H1 (cell line): ENCODE data around the gene PTGIS. TPM values are rescaled to one million over a fixed set of nuclear protein-coding genes. Genes with fewer than 3 reads are reported as not detected.

Experiments used
- CTCF ChIA-PET: fragments of 300-600 bp; sonication (Branson Sonifier 250); formaldehyde crosslinking; loops from one replicate; lab custom pipeline; 2021; ENCODE audit not compliant: partially characterized antibody; lab: Charles Lee
- POLR2A ChIA-PET: fragments of 300-600 bp; sonication (Branson Sonifier 250); formaldehyde crosslinking; loops from one replicate; lab custom pipeline; 2021; ENCODE audit warnings: inconsistent platforms; ENCODE audit not compliant: partially characterized antibody; lab: Charles Lee
- DNase-seq, 2 experiments: peaks; one replicate each; pipeline versions ENCODE4 v3.0.0 to v3.0.0-alpha.2; 2010 to 2022; ENCODE audit warnings: low spot score in 2 of 2, low read depth in 1 of 2, mixed read lengths in 1 of 2
- FAIRE-seq: peaks from 2 replicates; lab custom pipeline; 2011; peaks lifted over from hg19 to GRCh38; lab: Jason Lieb, UNC
- H2AFZ ChIP-seq: 2 replicates; pipeline ENCODE4 v1.8.1; 2012; ENCODE audit warnings: low read length, inconsistent platforms
- H2AK5ac ChIP-seq: 2 replicates; pipeline ENCODE4 v1.6.1; 2013; ENCODE audit warnings: low read depth, low read length
- H2BK120ac ChIP-seq: replicated peaks from 2 replicates; pipeline ENCODE3; 2013; ENCODE audit warnings: low read depth, low read length, inconsistent platforms
- H2BK12ac ChIP-seq: 2 replicates; pipeline ENCODE4 v1.6.1; 2013; ENCODE audit warnings: low read depth, low read length
- H2BK15ac ChIP-seq: 2 replicates; pipeline ENCODE4 v1.6.1; 2013; ENCODE audit warnings: low read length
- H2BK20ac ChIP-seq: 2 replicates; pipeline ENCODE4 v1.6.1; 2013; ENCODE audit warnings: low read length
- H2BK5ac ChIP-seq: 2 replicates; pipeline ENCODE4 v1.6.1; 2013; ENCODE audit warnings: low read depth, low read length
- H3K14ac ChIP-seq: 2 replicates; pipeline ENCODE4 v1.6.1; 2013; ENCODE audit warnings: inconsistent platforms; ENCODE audit not compliant: insufficient read length
- H3K18ac ChIP-seq: 2 replicates; pipeline ENCODE4 v1.6.1; 2013; ENCODE audit warnings: low read length; ENCODE audit errors: extremely low read depth
- H3K23ac ChIP-seq: 2 replicates; pipeline ENCODE4 v1.6.1; 2013; ENCODE audit warnings: inconsistent platforms; ENCODE audit not compliant: insufficient read length
- H3K23me2 ChIP-seq: 2 replicates; pipeline ENCODE4 v1.6.1; 2013; ENCODE audit warnings: low read depth, low read length
- H3K27ac ChIP-seq: 2 replicates; pipeline ENCODE4 v1.6.1; 2011; ENCODE audit warnings: low read depth, low read length, inconsistent platforms
- H3K27me3 ChIP-seq, 4 experiments: replicated peaks in 1 of 4; 1 replicate in 1 of 4; 2 replicates in 3 of 4; pipeline versions ENCODE4 v1.6.1 to v1.8.1; 2011 to 2013; ENCODE audit warnings: low read length in 3 of 4, mild to moderate bottlenecking in 3 of 4, inconsistent platforms in 2 of 4, mixed read lengths in 2 of 4, moderate library complexity in 1 of 4; ENCODE audit not compliant: control insufficient read depth in 3 of 4, insufficient read depth in 3 of 4; ENCODE audit errors: extremely low read depth in 1 of 4
- H3K36me3 ChIP-seq, 4 experiments: 2 replicates each; pipeline versions ENCODE4 v1.6.1 to v1.8.1; 2011 to 2013; ENCODE audit warnings: mild to moderate bottlenecking in 4 of 4, low read length in 3 of 4, moderate library complexity in 2 of 4, control low read depth in 1 of 4, inconsistent platforms in 1 of 4; ENCODE audit not compliant: insufficient read depth in 4 of 4, control insufficient read depth in 2 of 4
- H3K4ac ChIP-seq: replicated peaks from 2 replicates; pipeline ENCODE3; 2013; ENCODE audit warnings: low read length, low read depth, mixed read lengths, inconsistent platforms; ENCODE audit not compliant: insufficient read length
- H3K4me1 ChIP-seq, 4 experiments: replicated peaks in 1 of 4; 1 replicate in 1 of 4; 2 replicates in 3 of 4; pipeline versions ENCODE4 v1.6.1 to v1.8.1; 2011 to 2013; ENCODE audit warnings: low read length in 3 of 4, inconsistent platforms in 2 of 4, mixed read lengths in 1 of 4; ENCODE audit not compliant: insufficient read depth in 4 of 4, control insufficient read depth in 3 of 4
- H3K4me2 ChIP-seq, 2 experiments: 2 replicates each; pipeline versions ENCODE4 v1.6.1 to v1.8.1; 2011 to 2013; ENCODE audit warnings: low read depth in 2 of 2, low read length in 2 of 2, control low read depth in 1 of 2, inconsistent platforms in 1 of 2, mild to moderate bottlenecking in 1 of 2; ENCODE audit not compliant: insufficient read depth in 1 of 2
- H3K4me3 ChIP-seq, 4 experiments: fragments of 200-600, 300-600 bp in 1 of 4; sonication (generic), shearing (Covaris generic), sonication (Bioruptor Twin) in 1 of 4; 2 replicates each; pipeline versions ENCODE4 v1.5.1 to v1.8.1; 2011 to 2016; ENCODE audit warnings: low read length in 4 of 4, low read depth in 3 of 4, control low read depth in 2 of 4, inconsistent platforms in 2 of 4, mild to moderate bottlenecking in 2 of 4, mixed read lengths in 1 of 4, moderate library complexity in 1 of 4; ENCODE audit not compliant: insufficient read depth in 2 of 4; ENCODE audit errors: extremely low read depth in 1 of 4
- H3K56ac ChIP-seq: replicated peaks from 2 replicates; pipeline ENCODE3; 2013; ENCODE audit warnings: low read depth, mild to moderate bottlenecking, mixed read lengths, low read length, inconsistent platforms; ENCODE audit not compliant: insufficient read length
- H3K79me1 ChIP-seq: 2 replicates; pipeline ENCODE4 v1.6.1; 2013; ENCODE audit warnings: low read depth, low read length, control low read depth
- H3K79me2 ChIP-seq, 2 experiments: 2 replicates each; pipeline versions ENCODE4 v1.6.1 to v1.8.1; 2012 to 2013; ENCODE audit warnings: low read length in 2 of 2, mild to moderate bottlenecking in 2 of 2, inconsistent platforms in 1 of 2; ENCODE audit not compliant: insufficient read depth in 2 of 2, control insufficient read depth in 1 of 2
- H3K9ac ChIP-seq, 4 experiments: replicated peaks in 1 of 4; 1 replicate in 1 of 4; 2 replicates in 3 of 4; pipeline versions ENCODE4 v1.6.1 to v1.8.1; 2011 to 2013; ENCODE audit warnings: low read depth in 3 of 4, low read length in 3 of 4, control low read depth in 2 of 4, mild to moderate bottlenecking in 2 of 4, moderate library complexity in 2 of 4, inconsistent platforms in 1 of 4; ENCODE audit errors: extremely low read depth in 1 of 4
- H3K9me3 ChIP-seq, 2 experiments: 2 replicates each; pipeline versions ENCODE4 v1.6.1 to v1.8.1; 2012 to 2013; ENCODE audit warnings: mild to moderate bottlenecking in 2 of 2, moderate library complexity in 2 of 2, control low read depth in 1 of 2, inconsistent platforms in 1 of 2, low read depth in 1 of 2, low read length in 1 of 2, mixed read lengths in 1 of 2; ENCODE audit not compliant: insufficient read depth in 2 of 2
- H4K20me1 ChIP-seq, 2 experiments: replicated peaks in 1 of 2; 2 replicates each; pipeline versions ENCODE3 to v1.8.1; 2011 to 2013; ENCODE audit warnings: inconsistent platforms in 2 of 2, low read length in 2 of 2, mild to moderate bottlenecking in 1 of 2; ENCODE audit not compliant: insufficient read depth in 2 of 2, control insufficient read depth in 1 of 2
- H4K5ac ChIP-seq: 2 replicates; pipeline ENCODE4 v1.6.1; 2013; ENCODE audit warnings: low read length, low read depth, mixed read lengths, inconsistent platforms; ENCODE audit not compliant: insufficient read length
- H4K8ac ChIP-seq: 2 replicates; pipeline ENCODE4 v1.8.0; 2013; ENCODE audit warnings: mild to moderate bottlenecking, moderate library complexity, low read length, inconsistent platforms; ENCODE audit not compliant: insufficient read depth; ENCODE audit errors: extremely low read depth
- H4K91ac ChIP-seq: replicated peaks from 2 replicates; pipeline ENCODE3; 2013; ENCODE audit warnings: low read length, mixed read lengths, inconsistent platforms; ENCODE audit not compliant: insufficient read length
- CEBPB ChIP-seq: IDR thresholded peaks from 2 replicates; pipeline ENCODE4 v1.6.1; 2012; ENCODE audit warnings: low read depth, low read length
- CHD1 ChIP-seq: IDR thresholded peaks from 2 replicates; pipeline ENCODE4 v1.6.1; 2012; ENCODE audit warnings: low read depth, low read length, improper control_type of control experiment
- JUN ChIP-seq: IDR thresholded peaks from 2 replicates; pipeline ENCODE4 v1.6.1; 2011; ENCODE audit warnings: low read depth, mild to moderate bottlenecking, improper control_type of control experiment, low read length
- NANOG ChIP-seq: IDR thresholded peaks from 2 replicates; pipeline ENCODE4 v1.6.1; 2011; ENCODE audit warnings: low read length, low read depth, mild to moderate bottlenecking, inconsistent platforms; ENCODE audit not compliant: insufficient read depth, poor library complexity, severe bottlenecking
- POU5F1 ChIP-seq: IDR thresholded peaks from 2 replicates; pipeline ENCODE4 v1.6.1; 2011; ENCODE audit warnings: low read depth, mild to moderate bottlenecking, low read length, moderate library complexity
- RBBP5 ChIP-seq: IDR thresholded peaks from 2 replicates; pipeline ENCODE4 v1.7.1; 2012; ENCODE audit warnings: low read depth, mild to moderate bottlenecking, inconsistent platforms, low read length, moderate library complexity, borderline replicate concordance
- RNF2 ChIP-seq: fragments of 200-900, 300-1000 bp; sonication (generic); IDR thresholded peaks from 2 replicates; pipeline ENCODE4 v1.7.1; 2016; ENCODE audit warnings: borderline replicate concordance, low read depth, mild to moderate bottlenecking, antibody characterized with exemption, low read length; ENCODE audit not compliant: poor library complexity, severe bottlenecking; ENCODE audit errors: missing control alignments
- RXRA ChIP-seq: IDR thresholded peaks from 2 replicates; pipeline ENCODE4 v1.6.1; 2011; ENCODE audit warnings: low read depth, mild to moderate bottlenecking, low read length, moderate library complexity; ENCODE audit not compliant: insufficient read depth
- SIN3A ChIP-seq, 2 experiments: IDR thresholded peaks in 1 of 2; conservative IDR thresholded peaks in 1 of 2; 2 replicates each; pipeline ENCODE4 v1.6.1; 2011 to 2012; ENCODE audit warnings: low read length in 2 of 2, improper control_type of control experiment in 1 of 2, low read depth in 1 of 2, mild to moderate bottlenecking in 1 of 2
- SIX5 ChIP-seq: IDR thresholded peaks from 2 replicates; pipeline ENCODE4 v1.6.1; 2011; ENCODE audit warnings: mild to moderate bottlenecking, low read depth, low read length
- SUZ12 ChIP-seq: fragments of 200-600 bp; sonication (generic); IDR thresholded peaks from 2 replicates; pipeline ENCODE4 v1.6.1; 2012; ENCODE audit warnings: mild to moderate bottlenecking, inconsistent platforms, low read length, moderate library complexity, mixed read lengths
- TEAD4 ChIP-seq: IDR thresholded peaks from 2 replicates; pipeline ENCODE4 v1.6.1; 2012; ENCODE audit warnings: low read depth, low read length, inconsistent platforms, mixed read lengths
- YY1 ChIP-seq: IDR thresholded peaks from 2 replicates; pipeline ENCODE4 v1.6.1; 2011; ENCODE audit warnings: low read depth, mild to moderate bottlenecking, low read length
- WGBS, 2 experiments: shearing (Covaris generic) in 1 of 2; methylation state at CpG; one replicate each; pipeline versions ENCODE4 v1.1.6 to v1.1.7; 2013 to 2015; ENCODE audit warnings: low lambda C conversion rate in 2 of 2, mixed read lengths in 2 of 2, inconsistent platforms in 1 of 2, low coverage in 1 of 2, missing lambda C conversion rate in 1 of 2; ENCODE audit not compliant: insufficient replicate concordance in 2 of 2, insufficient coverage in 1 of 2, insufficient read length in 1 of 2; ENCODE audit errors: extremely low coverage in 1 of 2, missing lambda C conversion rate in 1 of 2; 5-methylcytosine and 5-hydroxymethylcytosine counted together
- polyA plus RNA-seq, 7 experiments: library from polyadenylated mRNA; depleted of rRNA in 3 of 7; stranded (reverse) in 5 of 7; unstranded in 2 of 7; fragments of >200 nt in 5 of 7; fragments of 200-250 nt in 2 of 7; gene quantifications; 1 replicate in 5 of 7; 2 replicates in 1 of 7; 4 replicates in 1 of 7; pipeline versions ENCODE4 v1.2.1 to v1.2.3, GENCODE V29; 2011 to 2013; ENCODE audit warnings: missing spikeins in 2 of 7, mixed read lengths in 2 of 7
- total RNA-seq: library from RNA; stranded (reverse); fragmentation: NEBNext Ultra II Directional; extraction: Animal tissue kit (Norgen Biotek cat#: 25700); gene quantifications from 2 replicates; pipeline ENCODE4 v1.2.1, GENCODE V29; 2021
- TF ChIP-seq, protein P1 (sequence below): IDR thresholded peaks from 2 replicates; pipeline ENCODE4 v1.6.1; 2011; ENCODE audit warnings: low read depth, mild to moderate bottlenecking, low read length; ENCODE audit not compliant: insufficient read depth

Gene PTGIS
- total and polyA plus RNA-seq, 2 of the 8 experiments (the other 6 are each of a cell fraction or from before 2014, with no cell fraction given) = 29.9 to 35.5 TPM

DNA sequence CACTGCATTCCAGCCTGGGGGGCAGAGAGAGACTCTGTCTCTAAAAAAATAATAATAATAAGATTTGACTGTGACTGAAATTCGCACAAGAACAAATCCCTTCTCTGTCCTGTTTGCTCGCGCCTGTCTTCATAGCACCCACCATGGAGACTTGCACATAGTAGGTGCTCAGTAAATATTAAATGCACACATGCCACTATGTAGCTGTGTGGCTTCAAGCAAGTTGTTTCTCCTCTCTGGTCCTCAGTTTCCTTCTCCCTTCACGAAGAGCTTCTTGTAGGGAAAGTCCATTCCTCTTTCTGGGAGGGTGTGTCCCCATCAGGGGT lies 15.4 kb upstream of the PTGIS start:
- Histone ChIP-seq H3K27ac (no peak overlapping the region), H2BK15ac (no peak overlapping the region), H3K9ac (no peak overlapping the region), H2BK5ac (no peak overlapping the region)
- TF ChIP-seq JUN (no peak), TEAD4 (no peak), POU5F1 (no peak), CHD1 (no peak), SUZ12 (no peak), SIX5 (no peak), RBBP5 (no peak), YY1 (no peak), RXRA (no peak), NANOG (no peak), CEBPB (no peak), SIN3A (conservative IDR thresholded peaks at IDR 0.05 in 1 of 2, IDR thresholded peaks at IDR 0.05 in 1 of 2; ENCODE audit: low read depth in 1 of 2, low read length in 2 of 2) (no peak), RNF2 (no peak)
- TF ChIP-seq, protein P1, sequence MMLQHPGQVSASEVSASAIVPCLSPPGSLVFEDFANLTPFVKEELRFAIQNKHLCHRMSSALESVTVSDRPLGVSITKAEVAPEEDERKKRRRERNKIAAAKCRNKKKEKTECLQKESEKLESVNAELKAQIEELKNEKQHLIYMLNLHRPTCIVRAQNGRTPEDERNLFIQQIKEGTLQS = no peak
- TF ChIP-seq, all 59 proteins: peak for 0
- no peak for FAIRE-seq
- Histone ChIP-seq H3K9me3 (peaks cover 3 to 4% of the 10 kb centered on the region in 2 experiments; a peak in 3 of 4 replicates), H4K8ac (no peak overlapping the region), H2BK120ac (no peak overlapping the region), H3K79me1 (no peaks in the 10 kb centered on the region), H3K79me2 (no peaks in the 10 kb centered on the region), H3K27me3 (no peaks in the 10 kb centered on the region), H3K23me2 (no peaks in the 10 kb centered on the region), H3K36me3 (no peaks in the 10 kb centered on the region), H3K18ac (no peak overlapping the region), H3K23ac (no peak overlapping the region), H3K4ac (no peak overlapping the region), H3K56ac (no peak overlapping the region), H2AK5ac (no peak overlapping the region), H2AFZ (no peak overlapping the region), H2BK20ac (no peak overlapping the region), H3K4me3 (no peak overlapping the region), H2BK12ac (no peak overlapping the region), H4K91ac (no peak overlapping the region), H3K4me2 (no peak overlapping the region), H4K5ac (no peak overlapping the region), H3K14ac (no peak overlapping the region), H4K20me1 (no peaks in the 10 kb centered on the region), H3K4me1 (peaks cover 0 to 6% (median 3%) of the 10 kb centered on the region in 4 experiments; a peak in 5 of 7 replicates)
- ChIA-PET CTCF (interaction anchor here (0.7 to 11.2 kb wide), 8 partner anchors 12 to 306 kb away, joined by 3 to 88 read pairs (median 5); no protein-coding TSS in a partner anchor), POLR2A (interaction anchor here (0.9 to 1.3 kb wide), 2 partner anchors 13 to 14 kb away, joined by 3 read pairs; no protein-coding TSS in a partner anchor)
- no peak for DNase-seq
- 91% methylated on average over 4 of the region's 4 CpGs; no CpG with 5 or more reads in 1 of the 2 experiments for WGBS, 2 experiments
